T-cell (primary cell): ENCODE data around the gene DLX1. TPM values are rescaled to one million over a fixed set of nuclear protein-coding genes. Genes with fewer than 3 reads are reported as not detected.

Experiments used
- ATAC-seq, 4 experiments: fragments of 200-7000 bp in 3 of 4; fragments of 150-1000 bp in 1 of 4; cut with Tn5 transposase; replicated peaks in 1 of 4; 1 replicate in 3 of 4; 2 replicates in 1 of 4; pipeline ENCODE4 v1.10.0; 2021; ENCODE audit warnings: moderate library complexity in 3 of 4, mild to moderate bottlenecking in 2 of 4, moderate number of reproducible peaks in 1 of 4
- CTCF ChIA-PET, 2 donors: fragments of 300-600 bp; sonication (Branson Sonifier 250); formaldehyde crosslinking; loops; one replicate each; lab custom pipeline; 2022; ENCODE audit warnings: antibody characterized with exemption in 2 of 2; lab: Charles Lee
- POLR2A ChIA-PET, 2 donors: fragments of 300-600 bp; sonication (Branson Sonifier 250); formaldehyde crosslinking; loops; one replicate each; lab custom pipeline; 2022; ENCODE audit warnings: antibody characterized with exemption in 2 of 2; lab: Charles Lee
- DNase-seq, 35 experiments: peaks; one replicate each; pipeline versions ENCODE4 v3.0.0 to v3.0.0-alpha.2; 2013 to 2023
- H3K27ac ChIP-seq: one replicate; pipeline ENCODE4 v1.5.1; 2013; ENCODE audit warnings: low read length
- H3K27me3 ChIP-seq, 2 experiments: replicated peaks in 1 of 2; 1 replicate in 1 of 2; 2 replicates in 1 of 2; pipeline versions ENCODE4 v1.6.1 to v1.7.0; 2013; ENCODE audit warnings: low read length in 1 of 2, mixed read lengths in 1 of 2; ENCODE audit not compliant: control insufficient read depth in 2 of 2, insufficient read depth in 2 of 2; ENCODE audit errors: extremely low read depth in 1 of 2
- H3K36me3 ChIP-seq, 2 donors: 1 replicate in 1 of 2; 2 replicates in 1 of 2; pipeline versions ENCODE4 v1.6.1 to v1.7.0; 2013; ENCODE audit warnings: low read length in 1 of 2; ENCODE audit not compliant: control insufficient read depth in 2 of 2, insufficient read depth in 1 of 2; ENCODE audit errors: extremely low read depth in 1 of 2
- H3K4me1 ChIP-seq, 2 experiments: 1 replicate in 1 of 2; 2 replicates in 1 of 2; pipeline versions ENCODE4 v1.6.1 to v1.7.0; 2013; ENCODE audit warnings: low read length in 2 of 2, mixed read lengths in 1 of 2; ENCODE audit not compliant: insufficient read depth in 2 of 2, control insufficient read depth in 1 of 2; ENCODE audit errors: extremely low read depth in 1 of 2
- H3K4me3 ChIP-seq, 2 donors: 1 replicate in 1 of 2; 2 replicates in 1 of 2; pipeline versions ENCODE4 v1.5.1 to v1.7.0; 2013; ENCODE audit warnings: mild to moderate bottlenecking in 2 of 2, low read length in 1 of 2, moderate library complexity in 1 of 2; ENCODE audit not compliant: control insufficient read depth in 1 of 2; ENCODE audit errors: extremely low read depth in 1 of 2
- H3K9me3 ChIP-seq: 2 replicates; pipeline ENCODE4 v1.7.0; 2013
- H3K27ac Mint-ChIP-seq, 2 donors: one replicate each; pipeline ENCODE4 v1.8.0; 2020 to 2021; ENCODE audit warnings: mild to moderate bottlenecking in 2 of 2, mixed read lengths in 2 of 2
- H3K27me3 Mint-ChIP-seq, 2 donors: one replicate each; pipeline ENCODE4 v1.8.0; 2021 to 2022; ENCODE audit warnings: mixed read lengths in 2 of 2
- H3K36me3 Mint-ChIP-seq: one replicate; pipeline ENCODE4 v1.8.0; 2021; ENCODE audit warnings: mixed read lengths
- H3K4me1 Mint-ChIP-seq, 3 donors: one replicate each; pipeline ENCODE4 v1.8.0; 2020 to 2022; ENCODE audit warnings: mixed read lengths in 3 of 3, mild to moderate bottlenecking in 1 of 3
- H3K4me3 Mint-ChIP-seq, 3 donors: one replicate each; pipeline ENCODE4 v1.8.0; 2020 to 2022; ENCODE audit warnings: mild to moderate bottlenecking in 3 of 3, mixed read lengths in 3 of 3, moderate library complexity in 3 of 3
- H3K9me3 Mint-ChIP-seq, 3 donors: one replicate each; pipeline ENCODE4 v1.8.0; 2020 to 2022; ENCODE audit warnings: mixed read lengths in 3 of 3
- WGBS: methylation state at CpG from one replicate; pipeline ENCODE4 v1.1.5; 2013; ENCODE audit warnings: missing lambda C conversion rate; ENCODE audit not compliant: insufficient coverage; 5-methylcytosine and 5-hydroxymethylcytosine counted together
- total RNA-seq, 35 experiments: library from RNA in 6 of 35; stranded (reverse) in 6 of 35; fragments of 120-200 nt in 1 of 35; gene quantifications; one replicate each; pipeline versions ENCODE4 v1.2.1 to v1.2.4 and lab custom pipeline; 2013 to 2026

The DLX1 gene
- total RNA-seq, 5 donors from 2014 or later (not counting 1 experiment from before 2014, with no cell fraction given): not detected

GRCh38 chr2:172086241-172087206 is 1.2 kb downstream of the DLX1 start:
- no peaks in the 10 kb centered on the region for H3K36me3 ChIP-seq
- ATAC-seq: peak; percentile 64 to 78 (median 68)
- no peak overlapping the region for H3K27ac ChIP-seq
- peak overlapping the region; percentile 22 to 85 for H3K27ac Mint-ChIP-seq
- H3K9me3 ChIP-seq: no peaks in the 10 kb centered on the region
- H3K27me3 ChIP-seq: peaks cover 25 to 96% of the 10 kb centered on the region in 2 experiments
- WGBS: 5% methylated on average over 34 of the region's 54 CpGs
- peak overlapping the region in 1 of 2 donors; percentile 55 for H3K4me3 ChIP-seq
- CTCF ChIA-PET: no interaction called here
- no peaks in the 10 kb centered on the region for H3K9me3 Mint-ChIP-seq
- POLR2A ChIA-PET: no interaction called here
- peaks cover 82 to 93% of the 10 kb centered on the region in 2 donors for H3K27me3 Mint-ChIP-seq
- H3K4me1 ChIP-seq: peaks cover 12 to 77% of the 10 kb centered on the region in 2 experiments
- peak in 31 of 35 experiments; percentile 25 to 79 (median 57) for DNase-seq
- H3K36me3 Mint-ChIP-seq: no peaks in the 10 kb centered on the region
- peak overlapping the region in 2 of 3 donors; percentile 49 to 70 for H3K4me3 Mint-ChIP-seq
- H3K4me1 Mint-ChIP-seq: peaks cover 53 to 61% (median 58%) of the 10 kb centered on the region in 3 donors

- Histone ChIP-seq H3K27ac (no peak overlapping the region), H3K4me1 (peaks cover 12 to 74% of the 10 kb centered on the region in 2 experiments), H3K36me3 (no peaks in the 10 kb centered on the region), H3K4me3 (peak overlapping the region in 1 of 2 donors; percentile 55), H3K27me3 (peaks cover 26 to 96% of the 10 kb centered on the region in 2 experiments), H3K9me3 (no peaks in the 10 kb centered on the region)
- Mint-ChIP-seq H3K36me3 (no peaks in the 10 kb centered on the region), H3K27me3 (peaks cover 86 to 93% of the 10 kb centered on the region in 2 donors), H3K4me3 (peak overlapping the region in 1 of 3 donors; percentile 70), H3K4me1 (peaks cover 53 to 60% (median 58%) of the 10 kb centered on the region in 3 donors), H3K9me3 (no peaks in the 10 kb centered on the region), H3K27ac (peak overlapping the region; percentile 39 to 85)
- CTCF ChIA-PET: interaction anchor here (0.5 to 0.6 kb wide), 2 partner anchors 14 to 19 kb away, joined by 3 read pairs; no protein-coding TSS in a partner anchor
- POLR2A ChIA-PET: no interaction called here
- ATAC-seq: no peak
- peak in 1 of 35 experiments; percentile 30 for DNase-seq
- 21% methylated on average over 14 of the region's 31 CpGs for WGBS
Observed at GRCh38 chr2:172087207-172087779, 2.0 kb downstream of the DLX1 start.

GRCh38 chr2:172087780-172088244 is 2.5 kb downstream of the DLX1 start:
- peaks cover 53 to 62% (median 56%) of the 10 kb centered on the region in 3 donors for H3K4me1 Mint-ChIP-seq
- Histone ChIP-seq H3K4me3 (no peak overlapping the region), H3K36me3 (no peaks in the 10 kb centered on the region), H3K9me3 (no peaks in the 10 kb centered on the region), H3K27me3 (peaks cover 24 to 94% of the 10 kb centered on the region in 2 experiments), H3K4me1 (peaks cover 12 to 70% of the 10 kb centered on the region in 2 experiments), H3K27ac (no peak overlapping the region)
- DNase-seq (peak in 2 of 35 experiments; percentile 14 to 31), ATAC-seq (no peak)
- peak overlapping the region; percentile 44 to 85 for H3K27ac Mint-ChIP-seq
- peaks cover 87 to 93% of the 10 kb centered on the region in 2 donors for H3K27me3 Mint-ChIP-seq
- POLR2A ChIA-PET: interaction anchor here (0.5 to 0.6 kb wide), 2 partner anchors 730 to 874 kb away, joined by 3 to 5 read pairs; no protein-coding TSS in a partner anchor
- peak overlapping the region in 1 of 3 donors; percentile 70 for H3K4me3 Mint-ChIP-seq
- CTCF ChIA-PET: interaction anchor here (0.5 to 0.6 kb wide), 2 partner anchors 14 to 19 kb away, joined by 3 read pairs; no protein-coding TSS in a partner anchor
- H3K36me3 Mint-ChIP-seq: no peaks in the 10 kb centered on the region
- WGBS: 9% methylated on average over 17 of the region's 23 CpGs
- H3K9me3 Mint-ChIP-seq: no peaks in the 10 kb centered on the region

GRCh38 chr2:172088245-172089004 is 3.1 kb downstream of the DLX1 start:
- Histone ChIP-seq H3K4me1 (peaks cover 12 to 69% of the 10 kb centered on the region in 2 experiments), H3K27me3 (peaks cover 22 to 94% of the 10 kb centered on the region in 2 experiments), H3K4me3 (no peak overlapping the region), H3K9me3 (no peaks in the 10 kb centered on the region), H3K36me3 (no peaks in the 10 kb centered on the region), H3K27ac (no peak overlapping the region)
- ChIA-PET POLR2A (interaction anchor here (0.5 to 0.6 kb wide), 2 partner anchors 730 to 875 kb away, joined by 3 to 5 read pairs; no protein-coding TSS in a partner anchor), CTCF (interaction anchor here in 1 of 2 donors (0.5 to 0.6 kb wide), 2 partner anchors 20 to 310 kb away, joined by 3 to 4 read pairs; no protein-coding TSS in a partner anchor)
- DNase-seq (peak in 2 of 35 experiments; percentile 8 to 25), ATAC-seq (no peak)
- Mint-ChIP-seq H3K27ac (peak overlapping the region; percentile 44 to 85), H3K36me3 (no peaks in the 10 kb centered on the region), H3K9me3 (no peaks in the 10 kb centered on the region), H3K4me1 (peaks cover 52 to 62% (median 55%) of the 10 kb centered on the region in 3 donors), H3K4me3 (peak overlapping the region in 2 of 3 donors; percentile 13 to 70), H3K27me3 (peaks cover 88 to 94% of the 10 kb centered on the region in 2 donors)
- whole genome bisulfite sequencing: 15% methylated on average over 28 of the region's 37 CpGs

- DNase-seq: peak in 1 of 35 experiments; percentile 18
- Mint-ChIP-seq H3K27me3 (peaks cover 86 to 94% of the 10 kb centered on the region in 2 donors), H3K4me3 (no peak overlapping the region), H3K36me3 (no peaks in the 10 kb centered on the region), H3K4me1 (peaks cover 49 to 61% (median 53%) of the 10 kb centered on the region in 3 donors), H3K9me3 (no peaks in the 10 kb centered on the region), H3K27ac (no peak overlapping the region)
- Histone ChIP-seq H3K27ac (no peak overlapping the region), H3K36me3 (no peaks in the 10 kb centered on the region), H3K4me3 (no peak overlapping the region), H3K4me1 (peaks cover 12 to 65% of the 10 kb centered on the region in 2 experiments), H3K9me3 (no peaks in the 10 kb centered on the region), H3K27me3 (peaks cover 21 to 93% of the 10 kb centered on the region in 2 experiments)
- 0% methylated on average over 1 of the region's 10 CpGs for WGBS
- ChIA-PET POLR2A (interaction anchor here in 1 of 2 donors (0.7 kb wide), 1 partner anchor 396 kb away, joined by 3 read pairs; no protein-coding TSS in a partner anchor), CTCF (interaction anchor here in 1 of 2 donors (0.5 kb wide), 1 partner anchor 311 kb away, joined by 4 read pairs; no protein-coding TSS in a partner anchor)
- ATAC-seq: no peak
Observed at GRCh38 chr2:172089005-172089504, 3.7 kb downstream of the DLX1 start.
